Measurements from ENCODE around the gene CBLC. TPM values are rescaled to one million over a fixed set of nuclear protein-coding genes. Genes with fewer than 3 reads are reported as not detected.

The CBLC gene
- total RNA-seq, 2 experiments from 2014 or later, result not detected

- Mint-ChIP-seq H3K9me3 (no peaks in the 10 kb centered on the region), H3K4me3 (no peak overlapping the region), H3K36me3 (ENCODE audit: low read depth) (no peaks in the 10 kb centered on the region), H3K27me3 (no peaks in the 10 kb centered on the region), H3K4me1 (ENCODE audit: low read depth) (peaks cover 9% of the 10 kb centered on the region), H3K27ac (no peak overlapping the region)
- no peaks in the 10 kb centered on the region for H3K27me3 ChIP-seq (ENCODE audit: control insufficient read depth in 1 of 2, insufficient read depth in 2 of 2, low read length in 2 of 2)
- H3K27ac ChIP-seq (ENCODE audit: low read depth in 1 of 2, low read length in 2 of 2), result no peak overlapping the region
- intact Hi-C loops (cut with DNase I, micrococcal nuclease), result no loop called here
- no peaks in the 10 kb centered on the region for H3K36me3 ChIP-seq (ENCODE audit: insufficient read depth, low read length)
- TF ChIP-seq CTCF (IDR thresholded peaks at IDR 0.05), result no peak
- H3K4me1 ChIP-seq (ENCODE audit: insufficient read depth, low read length), result peaks cover 15% of the 10 kb centered on the region
- no peaks in the 10 kb centered on the region for H3K9me3 ChIP-seq (ENCODE audit: control insufficient read depth in 1 of 2, insufficient read depth in 1 of 2, low read length in 2 of 2)
- DNase-seq (no peak), ATAC-seq (ENCODE audit: poor library complexity) (no peak)
- no peak overlapping the region for H3K4me3 ChIP-seq (ENCODE audit: low read length)
- ChIA-PET CTCF (no interaction called here), POLR2A (no interaction called here)
These were observed 14.6 kb downstream of the CBLC start for GRCh38 chr19:44792281-44792680.

- Mint-ChIP-seq H3K36me3 (ENCODE audit: low read depth) (no peaks in the 10 kb centered on the region), H3K27me3 (no peaks in the 10 kb centered on the region), H3K27ac (no peak overlapping the region), H3K9me3 (no peaks in the 10 kb centered on the region), H3K4me3 (no peak overlapping the region), H3K4me1 (ENCODE audit: low read depth) (peaks cover 9% of the 10 kb centered on the region)
- ChIA-PET CTCF (no interaction called here), POLR2A (no interaction called here)
- Histone ChIP-seq H3K4me1 (ENCODE audit: insufficient read depth, low read length) (peaks cover 15% of the 10 kb centered on the region), H3K9me3 (ENCODE audit: control insufficient read depth in 1 of 2, insufficient read depth in 1 of 2, low read length in 2 of 2) (no peaks in the 10 kb centered on the region), H3K27me3 (ENCODE audit: control insufficient read depth in 1 of 2, insufficient read depth in 2 of 2, low read length in 2 of 2) (no peaks in the 10 kb centered on the region), H3K36me3 (ENCODE audit: insufficient read depth, low read length) (no peaks in the 10 kb centered on the region), H3K27ac (ENCODE audit: low read depth in 1 of 2, low read length in 2 of 2) (no peak overlapping the region), H3K4me3 (ENCODE audit: low read length) (no peak overlapping the region)
- intact Hi-C loops (cut with DNase I, micrococcal nuclease), result no loop called here
- ATAC-seq (ENCODE audit: poor library complexity) (no peak), DNase-seq (no peak)
- no peak for TF ChIP-seq CTCF (IDR thresholded peaks at IDR 0.05)
These were observed 16.9 kb downstream of the CBLC start for GRCh38 chr19:44794610-44795009.

- H3K27ac Mint-ChIP-seq, result no peak overlapping the region
- Histone ChIP-seq H3K4me3 (ENCODE audit: low read length) (no peak overlapping the region), H3K27ac (ENCODE audit: low read depth in 1 of 2, low read length in 2 of 2) (no peak overlapping the region), H3K27me3 (ENCODE audit: control insufficient read depth in 1 of 2, insufficient read depth in 2 of 2, low read length in 2 of 2) (no peaks in the 10 kb centered on the region), H3K9me3 (ENCODE audit: control insufficient read depth in 1 of 2, insufficient read depth in 1 of 2, low read length in 2 of 2) (no peaks in the 10 kb centered on the region), H3K36me3 (ENCODE audit: insufficient read depth, low read length) (no peaks in the 10 kb centered on the region), H3K4me1 (ENCODE audit: insufficient read depth, low read length) (peaks cover 20% of the 10 kb centered on the region)
- no peak for ATAC-seq (ENCODE audit: poor library complexity)
- intact Hi-C loops (cut with DNase I, micrococcal nuclease), result no loop called here
- ChIA-PET CTCF (no interaction called here), POLR2A (no interaction called here)
- H3K36me3 Mint-ChIP-seq (ENCODE audit: low read depth), result no peaks in the 10 kb centered on the region
- no peak overlapping the region for H3K4me3 Mint-ChIP-seq
- peaks cover 9% of the 10 kb centered on the region for H3K4me1 Mint-ChIP-seq (ENCODE audit: low read depth)
- TF ChIP-seq CTCF (IDR thresholded peaks at IDR 0.05), result no peak
- H3K9me3 Mint-ChIP-seq, result no peaks in the 10 kb centered on the region
- no peak for DNase-seq
- H3K27me3 Mint-ChIP-seq, result no peaks in the 10 kb centered on the region
These were observed 17.8 kb downstream of the CBLC start for GRCh38 chr19:44795398-44795987.

Data from CD4-positive, alpha-beta T cell (primary cell).